HG03460 (cell line): ENCODE results near the gene KCNK1.

ENCODE experiments used
- ATAC-seq: cut with Tn5 transposase; IDR thresholded peaks from one replicate; pipeline ENCODE4 v1.9.1; 2021; ENCODE audit not compliant: unreplicated experiment

KCNK1 gene

DNA sequence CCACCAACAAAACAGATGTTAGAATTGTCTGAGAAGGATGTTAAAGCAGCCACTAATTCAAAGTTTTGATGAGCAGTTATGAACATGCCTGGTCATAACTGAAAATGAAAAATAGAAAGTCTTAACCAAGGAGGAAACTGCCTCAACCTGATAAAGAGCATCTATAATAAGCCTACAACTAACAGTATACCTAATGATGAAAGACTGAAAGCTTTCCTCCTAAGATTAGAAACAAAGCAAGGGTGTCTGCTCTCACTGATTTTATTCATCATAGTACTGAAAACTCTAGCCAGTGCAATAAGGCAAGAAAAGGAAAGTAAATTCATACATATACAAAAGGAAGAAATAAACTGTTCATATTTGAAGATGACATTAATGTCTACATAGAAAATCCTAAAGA lies 82.0 kb downstream of the KCNK1 start:
- no peak for ATAC-seq

DNA sequence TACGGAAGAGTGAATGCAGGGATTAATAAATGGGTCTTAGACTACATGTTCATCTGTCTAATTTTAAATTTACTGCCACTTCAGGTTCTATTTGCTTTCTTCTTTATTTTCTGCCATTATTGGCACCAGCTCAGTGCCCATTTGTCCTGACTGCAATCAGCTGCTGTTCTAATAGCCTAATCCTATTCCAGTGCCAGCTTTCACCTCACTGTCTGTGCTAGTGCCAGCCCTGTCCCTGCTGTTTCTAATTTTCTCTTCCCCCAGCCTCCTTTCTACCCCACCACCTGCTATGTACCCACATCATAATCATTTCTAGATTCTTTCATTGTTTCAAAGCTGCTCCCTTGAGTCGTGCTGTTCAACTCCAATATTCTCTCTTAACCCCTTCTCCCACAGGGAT lies 86.4 kb downstream of the KCNK1 start:
- no peak for ATAC-seq

DNA sequence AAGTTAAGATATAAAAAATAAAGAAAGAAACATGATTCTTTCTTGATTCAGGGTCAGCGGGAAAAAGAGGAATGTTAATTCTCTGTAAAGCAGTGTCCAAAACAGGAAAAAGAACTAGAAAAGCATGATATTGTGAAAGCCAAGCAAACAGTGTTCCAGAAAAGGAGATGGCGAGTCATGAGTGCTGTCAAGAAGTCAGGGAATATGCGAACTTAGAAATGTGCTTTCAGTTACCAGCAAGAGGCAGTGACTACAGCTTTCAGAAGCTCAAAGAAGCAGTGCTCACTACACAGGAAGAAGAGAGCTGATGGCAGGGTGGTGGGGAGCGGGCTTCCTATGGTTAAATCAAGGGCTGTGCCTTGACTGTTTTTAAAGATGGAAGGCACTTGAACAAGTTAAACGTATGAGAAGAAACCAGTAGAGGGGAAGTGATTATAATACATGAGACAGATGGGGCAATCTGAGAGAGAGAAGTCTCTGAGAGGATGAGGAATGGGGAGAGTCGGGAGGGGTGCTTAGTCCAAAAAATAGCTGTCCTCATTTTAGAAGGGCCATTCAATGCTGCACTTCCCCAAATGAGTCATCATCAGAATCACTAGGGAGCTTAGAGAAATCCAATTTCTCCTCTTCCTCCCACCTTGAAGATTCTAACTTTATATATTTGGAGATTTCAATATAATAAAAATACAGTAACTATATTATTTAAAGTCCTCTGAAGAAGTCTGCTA lies 90.4 kb downstream of the KCNK1 start:
- ATAC-seq, result no peak

- ATAC-seq, result no peak
Measured at GRCh38 chr1:233704898-233705723, 91.2 kb downstream of the KCNK1 start.

GRCh38 chr1:233707153-233707879 lies 93.4 kb downstream of the KCNK1 start:
- no peak for ATAC-seq

DNA sequence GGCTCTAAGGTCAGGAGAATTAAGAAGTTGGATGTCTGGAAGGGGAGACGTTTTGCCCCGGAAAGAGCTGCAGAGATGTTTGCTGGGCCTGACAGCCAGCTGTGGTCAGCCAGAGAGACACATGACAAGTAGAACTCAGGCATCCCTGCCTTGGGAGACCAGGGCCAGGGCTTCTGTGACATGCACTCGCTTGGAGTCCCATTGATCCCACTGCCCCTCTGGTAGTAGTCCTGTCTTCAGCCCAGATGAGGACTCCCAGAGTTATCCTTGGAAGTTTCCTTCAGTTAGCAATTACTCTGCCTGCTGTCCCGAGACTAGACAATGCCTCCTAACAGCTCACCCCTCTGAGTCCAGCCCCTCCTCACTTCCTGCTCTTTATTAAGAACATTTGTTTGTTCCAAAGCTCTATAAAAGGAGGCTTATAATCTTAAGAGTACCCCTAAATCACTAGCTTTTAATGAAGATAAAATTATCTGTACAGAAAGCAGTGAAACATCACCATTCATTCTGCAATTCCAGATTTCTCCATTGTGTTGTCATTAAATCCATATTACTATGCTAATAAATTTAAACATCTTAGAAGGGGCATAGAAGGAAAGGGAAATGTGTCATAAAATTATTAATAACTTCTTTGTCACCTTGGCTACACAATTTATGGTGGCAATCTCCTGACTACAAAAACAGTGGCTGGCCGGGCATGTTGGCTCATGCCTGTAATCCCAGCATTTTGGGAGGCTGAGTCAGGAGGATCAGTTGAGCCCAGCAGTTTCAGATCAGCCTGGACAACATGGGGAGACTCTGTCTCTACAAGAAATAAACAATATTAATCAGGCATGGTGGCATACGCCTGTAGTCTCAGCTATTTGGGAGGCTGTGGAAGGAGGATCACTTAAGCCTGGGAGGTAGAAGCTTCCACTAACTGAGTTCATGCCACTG lies 94.2 kb downstream of the KCNK1 start:
- no peak for ATAC-seq

GRCh38 chr1:233710031-233710430 lies 96.1 kb downstream of the KCNK1 start:
- no peak for ATAC-seq

GRCh38 chr1:233710507-233710906 lies 96.6 kb downstream of the KCNK1 start:
- no peak for ATAC-seq

GRCh38 chr1:233714631-233715217 lies 100.8 kb downstream of the KCNK1 start:
- no peak for ATAC-seq

DNA sequence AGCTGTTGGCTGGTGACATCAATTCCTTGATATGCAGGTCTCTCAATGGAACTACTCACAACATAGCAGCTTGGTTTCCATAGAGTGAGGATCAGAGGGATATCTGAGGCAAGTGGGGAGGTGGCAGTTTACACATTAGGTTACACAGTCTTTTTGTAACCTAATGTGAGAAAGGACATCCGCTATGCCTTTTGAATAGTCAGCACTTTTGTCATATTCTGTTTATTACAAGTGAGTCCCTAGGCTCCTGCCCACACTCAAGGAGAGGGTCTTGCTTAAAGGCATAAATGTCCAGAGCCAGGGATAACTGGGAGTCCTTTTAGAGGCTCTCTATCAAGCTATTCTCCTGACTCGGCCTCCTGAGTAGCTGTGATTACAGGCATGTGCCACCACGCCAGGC lies 104.2 kb downstream of the KCNK1 start:
- ATAC-seq, result no peak

- ATAC-seq, result no peak
Measured at GRCh38 chr1:233719655-233720341, 105.9 kb downstream of the KCNK1 start.

GRCh38 chr1:233721004-233721595 lies 107.2 kb downstream of the KCNK1 start:
- no peak for ATAC-seq
